ENCODE measurements around the gene PIK3CA. TPM values are rescaled to one million over a fixed set of nuclear protein-coding genes. Genes with fewer than 3 reads are reported as not detected.

Gene PIK3CA
- total and polyA plus RNA-seq, 12 donors, result 4.1 to 52.4 (median 24.6) TPM

DNA sequence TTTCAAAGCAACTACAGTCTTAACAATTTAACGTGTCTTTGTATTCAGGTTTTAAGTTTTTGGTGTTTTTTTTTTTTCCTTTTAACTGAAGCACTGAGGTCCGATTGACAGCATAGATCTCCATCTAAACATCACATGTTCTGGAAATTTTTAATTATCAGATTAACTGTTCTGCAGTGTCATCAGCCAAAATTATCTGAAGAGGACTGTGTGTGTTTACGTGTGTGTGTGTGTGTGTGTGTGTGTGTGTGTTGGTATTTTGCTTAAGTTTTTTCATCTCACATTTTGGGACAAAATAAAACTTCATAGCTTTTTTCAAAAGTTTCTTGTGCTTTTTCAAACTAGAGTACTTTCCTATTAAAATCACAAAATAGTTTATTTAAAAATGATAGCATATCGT, 1.8 kb downstream of the PIK3CA start:
- Histone ChIP-seq H3K27ac (peak overlapping the region in 2 of 5 donors; percentile 97 to 98), H3K4me3 (peak overlapping the region in 1 of 4 donors; percentile 95), H3K36me3 (replicated peaks in 1 of 2) (no peaks in the 10 kb centered on the region), H3K9me3 (replicated peaks in 1 of 3) (no peaks in the 10 kb centered on the region), H3K4me1 (replicated peaks in 1 of 2) (peaks cover 0 to 33% of the 10 kb centered on the region in 2 donors), H3K27me3 (no peaks in the 10 kb centered on the region)
- WGBS, 4 donors, result 19 to 23% (median 21%) methylated on average over 4 of the region's 4 CpGs
- TF ChIP-seq, protein P1, sequence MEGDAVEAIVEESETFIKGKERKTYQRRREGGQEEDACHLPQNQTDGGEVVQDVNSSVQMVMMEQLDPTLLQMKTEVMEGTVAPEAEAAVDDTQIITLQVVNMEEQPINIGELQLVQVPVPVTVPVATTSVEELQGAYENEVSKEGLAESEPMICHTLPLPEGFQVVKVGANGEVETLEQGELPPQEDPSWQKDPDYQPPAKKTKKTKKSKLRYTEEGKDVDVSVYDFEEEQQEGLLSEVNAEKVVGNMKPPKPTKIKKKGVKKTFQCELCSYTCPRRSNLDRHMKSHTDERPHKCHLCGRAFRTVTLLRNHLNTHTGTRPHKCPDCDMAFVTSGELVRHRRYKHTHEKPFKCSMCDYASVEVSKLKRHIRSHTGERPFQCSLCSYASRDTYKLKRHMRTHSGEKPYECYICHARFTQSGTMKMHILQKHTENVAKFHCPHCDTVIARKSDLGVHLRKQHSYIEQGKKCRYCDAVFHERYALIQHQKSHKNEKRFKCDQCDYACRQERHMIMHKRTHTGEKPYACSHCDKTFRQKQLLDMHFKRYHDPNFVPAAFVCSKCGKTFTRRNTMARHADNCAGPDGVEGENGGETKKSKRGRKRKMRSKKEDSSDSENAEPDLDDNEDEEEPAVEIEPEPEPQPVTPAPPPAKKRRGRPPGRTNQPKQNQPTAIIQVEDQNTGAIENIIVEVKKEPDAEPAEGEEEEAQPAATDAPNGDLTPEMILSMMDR (IDR thresholded peaks at IDR 0.05), result no peak
- TF ChIP-seq POLR2A (IDR thresholded peaks at IDR 0.05), result no peak
- intact Hi-C loops (cut with DNase I), result loop anchor here (5.0 to 10.0 kb wide), 3 partner anchors 42 to 172 kb away; partner anchors contain the start of gene ZNF639 (in 1 of the 2)
- DNase-seq, result no peak

DNA sequence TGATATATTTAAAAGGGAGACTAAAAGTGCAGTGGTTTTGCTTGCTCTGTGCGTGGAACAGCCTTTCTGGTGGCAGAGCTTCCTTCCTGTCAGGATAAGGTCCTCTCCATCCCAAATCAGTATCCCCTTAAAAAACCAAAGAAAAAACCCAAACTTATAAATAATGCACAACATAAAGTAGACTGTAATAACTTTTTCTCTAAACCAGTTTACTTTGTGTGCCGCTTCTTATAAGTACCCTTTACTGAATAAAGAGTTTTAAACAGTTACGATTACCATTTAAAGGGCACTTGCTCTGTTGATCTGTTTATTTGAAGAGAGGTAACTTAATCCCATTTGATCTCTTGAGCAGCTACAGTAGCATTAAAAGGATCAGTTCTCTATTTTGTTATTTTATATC, 2.5 kb downstream of the PIK3CA start:
- intact Hi-C loops (cut with DNase I), result no loop called here
- no peaks in the 10 kb centered on the region for H3K9me3 ChIP-seq (replicated peaks in 1 of 3)
- WGBS, 4 donors, result 70 to 82% (median 78%) methylated on average over 3 of the region's 3 CpGs
- peaks cover 0 to 33% of the 10 kb centered on the region in 2 donors for H3K4me1 ChIP-seq (replicated peaks in 1 of 2)
- TF ChIP-seq, protein P1 (IDR thresholded peaks at IDR 0.05), result no peak
- TF ChIP-seq POLR2A (IDR thresholded peaks at IDR 0.05), result no peak
- H3K4me3 ChIP-seq, result peak overlapping the region in 1 of 4 donors; percentile 95
- H3K36me3 ChIP-seq (replicated peaks in 1 of 2), result no peaks in the 10 kb centered on the region
- no peak overlapping the region for H3K27ac ChIP-seq
- no peaks in the 10 kb centered on the region for H3K27me3 ChIP-seq
- no peak for DNase-seq

DNA sequence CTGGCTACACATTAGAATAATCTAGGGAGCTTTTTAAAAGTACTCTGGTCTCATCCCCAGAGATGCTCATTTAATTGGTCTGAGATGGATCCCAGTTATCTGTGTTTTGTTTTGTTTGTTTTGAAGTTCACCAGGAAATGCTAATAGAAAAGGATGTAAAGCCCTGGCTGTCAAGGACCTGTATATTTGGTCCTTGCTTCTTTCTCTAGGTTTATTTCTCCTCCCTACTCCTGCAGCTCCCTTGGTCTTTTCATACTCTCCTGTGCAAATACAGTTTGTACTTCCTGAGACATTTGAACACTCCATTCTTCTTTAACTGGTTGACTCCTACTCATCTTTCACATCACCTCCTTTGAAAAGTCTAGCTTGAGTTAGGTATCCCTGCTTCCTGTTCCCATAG, 3.3 kb downstream of the PIK3CA start:
- no peaks in the 10 kb centered on the region for H3K27me3 ChIP-seq
- no peak for TF ChIP-seq POLR2A (IDR thresholded peaks at IDR 0.05)
- TF ChIP-seq, protein P1 (IDR thresholded peaks at IDR 0.05), result no peak
- H3K27ac ChIP-seq, result no peak overlapping the region
- H3K4me1 ChIP-seq (replicated peaks in 1 of 2), result peaks cover 7 to 39% of the 10 kb centered on the region in 2 donors
- no peaks in the 10 kb centered on the region for H3K36me3 ChIP-seq (replicated peaks in 1 of 2)
- intact Hi-C loops (cut with DNase I), result no loop called here
- no peak overlapping the region for H3K4me3 ChIP-seq
- no peak for DNase-seq
- H3K9me3 ChIP-seq (replicated peaks in 1 of 3), result no peaks in the 10 kb centered on the region

DNA sequence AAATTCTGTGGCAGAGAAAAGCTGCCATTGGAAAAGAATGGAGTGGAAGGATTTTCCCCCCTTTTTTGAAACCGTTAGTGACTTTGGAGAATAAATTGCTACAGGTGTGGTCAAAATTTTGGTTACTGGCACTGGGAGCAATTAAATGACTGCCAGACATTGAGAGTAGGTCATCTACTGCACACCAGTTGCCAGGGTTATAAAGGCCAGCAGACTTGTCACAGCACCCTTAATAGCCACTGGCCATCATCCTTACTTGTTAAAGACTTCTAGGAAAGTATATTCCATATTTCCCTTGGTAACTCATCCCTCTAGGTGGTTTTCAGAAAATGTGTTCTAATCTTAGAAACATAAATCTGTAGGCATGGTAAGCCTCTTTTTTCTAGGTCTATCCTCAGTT, 8.0 kb downstream of the PIK3CA start:
- WGBS, 4 donors, result 41 to 67% (median 53%) methylated on average over 1 of the region's 1 CpG
- Histone ChIP-seq H3K4me1 (replicated peaks in 1 of 2) (peaks cover 14 to 40% of the 10 kb centered on the region in 2 donors), H3K27ac (no peak overlapping the region), H3K4me3 (no peak overlapping the region), H3K36me3 (replicated peaks in 1 of 2) (no peaks in the 10 kb centered on the region), H3K27me3 (no peaks in the 10 kb centered on the region), H3K9me3 (replicated peaks in 1 of 3) (no peaks in the 10 kb centered on the region)
- TF ChIP-seq POLR2A (IDR thresholded peaks at IDR 0.05), result no peak
- TF ChIP-seq, protein P1 (IDR thresholded peaks at IDR 0.05), result no peak
- intact Hi-C loops (cut with DNase I), result no loop called here
- no peak for DNase-seq

All from adrenal gland (tissue), 12 donors.